NCI-H1694 (cell line): ENCODE results near the gene GRPR.
"Not testable (repeated sequence)": the region's sequence is repeated elsewhere in the genome, so short reads cannot be mapped to it uniquely, and the experiment has no call there.

Experiments used
- DNase-seq: peaks from one replicate; lab custom pipeline; 2025; lab: John Stamatoyannopoulos, UW

GRPR gene

DNA sequence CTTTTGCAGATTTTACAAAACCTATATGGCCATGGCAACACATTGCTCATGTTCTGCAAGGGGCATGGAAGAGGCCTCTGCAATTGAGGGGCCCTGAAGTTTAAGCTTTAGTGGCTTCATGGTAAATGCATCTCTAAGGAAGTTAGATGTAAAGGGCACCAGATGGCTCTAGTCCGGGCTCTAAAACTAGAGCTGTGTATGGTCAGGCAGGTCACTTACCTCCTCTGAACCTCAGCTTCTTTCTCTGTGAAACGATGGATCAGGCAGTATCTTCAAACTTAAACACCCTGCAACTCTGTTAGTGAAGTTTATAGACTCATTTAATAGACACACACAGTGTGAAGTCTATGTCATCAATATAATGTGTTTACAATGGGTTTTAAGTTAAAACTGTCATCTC, 53.9 kb downstream of the GRPR start:
- no peak for DNase-seq

DNA sequence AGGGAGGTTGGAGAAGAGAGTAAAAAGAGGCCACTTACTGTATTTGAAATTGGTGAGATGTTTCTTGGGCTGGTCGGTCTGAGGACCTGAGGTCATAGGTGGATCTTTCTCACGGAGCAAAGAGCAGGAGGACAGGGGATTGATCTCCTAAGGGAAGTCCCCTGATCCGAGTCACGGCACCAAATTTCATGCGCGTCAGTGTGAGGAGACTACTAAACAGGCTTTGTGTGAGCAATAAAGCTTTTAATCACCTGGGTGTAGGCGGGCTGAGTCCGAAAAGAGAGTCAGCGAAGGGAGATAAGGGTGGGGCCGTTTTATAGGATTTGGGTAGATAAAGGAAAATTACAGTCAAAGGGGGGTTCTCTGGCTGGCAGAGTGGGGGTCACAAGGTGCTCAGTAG, 60.5 kb downstream of the GRPR start:
- not testable (repeated sequence) for DNase-seq

DNA sequence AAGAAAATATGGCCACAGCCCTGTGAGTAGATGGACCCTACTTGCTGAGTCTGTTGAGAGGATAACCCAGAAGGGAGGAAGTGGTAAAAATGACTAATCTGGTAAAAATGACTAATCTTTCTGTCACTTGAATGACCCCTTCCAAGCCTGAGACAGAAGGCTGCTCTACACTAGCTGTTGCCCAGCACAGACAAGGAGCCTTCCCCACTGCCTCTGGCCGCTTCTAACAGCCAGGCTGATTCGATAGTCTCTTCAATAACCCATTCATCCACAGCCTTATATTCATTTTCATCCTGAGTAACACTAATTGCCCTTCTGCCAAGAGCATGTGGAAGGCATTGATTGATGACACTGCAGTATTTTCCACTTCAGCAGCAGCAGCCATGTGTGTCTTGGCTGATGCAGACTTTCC, 62.4 kb downstream of the GRPR start:
- DNase-seq: no peak

DNA sequence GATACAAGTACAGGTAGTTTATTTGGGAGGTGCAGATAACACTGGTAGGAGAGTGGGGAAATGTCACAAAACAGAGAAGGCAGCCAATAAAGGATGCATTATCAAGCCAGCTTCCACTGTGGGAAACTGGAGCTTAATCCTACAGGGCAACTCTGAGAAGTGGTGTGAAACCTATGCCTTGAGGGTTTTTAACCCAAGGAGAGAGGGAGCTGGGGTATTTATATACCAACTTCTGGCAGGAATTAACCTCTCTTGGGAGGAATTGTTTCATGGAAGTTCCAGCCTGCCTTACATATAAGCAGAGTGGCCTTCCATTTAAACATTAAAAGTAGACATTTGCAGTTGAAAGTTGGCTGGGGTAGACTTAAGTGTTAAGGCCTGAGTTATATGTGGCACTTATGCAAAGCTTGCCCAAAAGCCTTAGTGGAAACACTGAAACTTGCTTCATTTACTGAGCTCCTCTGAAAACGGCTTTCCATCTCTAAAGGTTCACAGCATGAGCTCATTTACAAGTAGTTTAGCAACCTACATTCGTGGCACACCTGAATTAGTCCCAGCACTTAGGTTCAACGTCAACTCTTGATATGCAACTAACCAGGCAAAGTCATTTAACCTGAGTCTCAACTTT, 63.1 kb downstream of the GRPR start:
- DNase-seq: no peak

DNA sequence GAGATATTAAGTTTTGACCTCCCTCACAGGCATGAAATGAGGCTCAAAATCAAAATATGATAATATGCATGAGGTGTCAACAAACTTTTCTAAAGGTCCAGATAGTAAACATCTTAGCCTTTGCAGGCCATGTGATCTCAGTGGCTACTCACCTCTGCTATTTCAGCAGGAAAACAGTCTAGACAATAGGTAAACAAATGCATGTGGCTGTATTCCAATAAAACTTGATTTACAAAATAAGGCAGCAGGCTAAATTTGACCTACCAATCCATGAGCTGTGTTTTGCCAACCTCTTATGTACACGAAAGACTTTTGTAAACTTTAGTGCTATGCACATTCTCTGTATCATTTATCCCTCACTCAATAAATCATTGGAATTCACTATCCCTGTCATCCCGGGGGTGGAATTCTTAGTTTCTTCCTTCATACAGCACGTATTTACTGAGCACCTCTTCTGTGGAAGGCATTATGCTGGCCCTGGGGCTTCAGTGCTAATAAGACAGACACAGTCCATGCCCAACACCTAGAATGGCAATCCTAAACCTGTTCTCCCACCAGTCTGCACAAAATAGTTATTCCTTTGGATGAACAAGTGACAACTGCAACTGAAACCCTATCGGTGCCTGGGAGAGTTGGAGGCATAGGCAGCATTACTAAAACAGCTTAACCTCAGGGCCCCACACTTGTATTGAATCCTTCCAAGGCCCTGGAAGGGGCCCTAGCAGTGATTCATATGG, 63.8 kb downstream of the GRPR start:
- no peak for DNase-seq

DNA sequence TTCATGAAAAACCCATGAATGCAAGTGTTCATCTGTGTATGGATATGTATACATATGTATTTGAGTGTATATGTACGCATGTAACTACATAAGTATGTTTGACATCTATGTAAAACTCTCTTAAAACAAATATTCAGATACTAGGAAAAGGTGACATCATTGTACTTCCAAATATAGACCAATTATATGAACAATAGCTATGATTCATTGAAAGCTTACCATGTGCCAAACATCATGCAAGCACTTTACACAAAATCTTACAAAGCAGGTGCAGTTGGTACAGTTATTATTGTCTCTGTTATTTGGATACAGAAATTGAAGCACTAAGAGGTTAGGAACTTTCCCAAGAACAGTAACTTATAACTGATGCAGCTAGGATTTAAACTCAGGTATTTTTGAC, 65.3 kb downstream of the GRPR start:
- no peak for DNase-seq

DNA sequence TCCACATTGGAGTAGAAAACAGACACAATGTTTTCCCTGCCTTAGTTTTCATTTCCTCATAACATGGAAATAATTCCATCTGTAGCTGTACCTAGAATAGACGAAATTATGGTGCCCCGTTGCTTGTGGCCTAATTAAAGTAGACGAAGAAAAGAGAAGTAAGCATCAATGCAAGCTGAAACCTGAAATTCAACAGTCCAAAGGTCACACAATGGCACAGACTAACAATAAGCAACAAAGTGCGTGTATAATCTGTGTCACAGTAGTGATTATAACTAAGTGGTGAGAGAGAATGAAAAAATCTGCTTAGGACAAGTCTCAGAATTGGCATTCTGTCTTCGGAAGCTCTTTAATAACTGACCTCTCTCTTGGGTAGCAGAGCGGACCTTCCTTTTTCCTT, 68.2 kb downstream of the GRPR start:
- DNase-seq: no peak

DNA sequence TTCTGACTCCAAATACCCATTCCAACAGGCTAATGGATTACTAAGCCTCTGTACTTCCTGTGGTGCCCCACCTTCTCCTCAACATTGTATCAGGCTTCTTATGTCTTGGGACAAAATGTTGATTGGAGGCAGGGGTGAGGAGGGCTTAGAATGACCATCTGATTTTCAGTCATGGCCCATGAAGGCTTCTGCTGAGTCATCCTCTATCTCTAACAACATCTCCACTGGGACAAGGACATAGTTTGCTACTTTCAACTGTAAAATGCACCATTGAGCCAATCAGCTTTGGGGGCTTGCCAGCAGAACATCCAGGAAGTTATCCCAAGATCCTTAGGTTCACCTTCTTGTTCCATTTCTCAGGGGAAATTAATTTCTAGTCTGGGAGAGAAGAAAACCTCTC, 73.5 kb downstream of the GRPR start:
- DNase-seq: no peak

DNA sequence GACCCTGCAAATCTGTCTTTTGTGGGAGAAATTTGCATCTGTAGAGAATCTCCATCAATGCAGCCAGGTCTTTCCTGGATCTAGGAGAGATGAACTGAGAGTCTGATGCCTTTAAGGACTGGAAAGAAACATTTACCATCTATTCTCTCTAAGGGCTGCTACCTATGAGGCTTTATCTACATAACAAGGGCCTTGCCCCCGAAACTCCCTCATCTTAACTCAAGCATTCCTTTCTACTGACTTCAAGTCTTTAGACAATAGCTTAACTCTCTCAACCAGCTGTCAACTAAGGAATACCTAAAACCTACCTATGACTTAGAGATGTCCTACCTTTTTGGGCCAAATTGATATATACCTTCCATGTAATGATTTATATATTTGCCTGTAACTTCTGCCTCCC, 76.0 kb downstream of the GRPR start:
- no peak for DNase-seq

DNA sequence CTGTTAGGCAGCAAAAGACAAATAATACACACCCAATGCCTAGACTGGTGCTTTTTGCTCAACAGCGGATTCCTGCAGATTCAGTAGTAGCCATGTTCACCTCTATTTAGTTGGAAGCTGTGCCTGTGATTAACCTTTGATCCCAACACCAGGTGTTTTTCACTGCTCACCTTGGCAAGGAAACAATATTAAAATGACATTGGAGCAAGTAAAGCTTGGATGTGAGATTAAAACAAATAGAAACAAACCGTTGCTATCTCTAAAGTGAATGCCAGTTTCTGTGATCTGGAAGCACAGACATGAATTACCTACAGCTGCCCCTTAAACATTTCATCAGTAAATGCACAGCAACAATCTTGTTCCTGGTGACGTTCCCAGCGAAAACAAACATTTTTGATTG, 79.6 kb downstream of the GRPR start:
- DNase-seq: no peak
